ENCODE data around the gene APOB. TPM values are rescaled to one million over a fixed set of nuclear protein-coding genes. Genes with fewer than 3 reads are reported as not detected.

The APOB gene
- total RNA-seq, 1 experiment from 2014 or later: 0.05 TPM

GRCh38 chr2:21001988-21002813 is 41.7 kb downstream of the APOB start:
- DNase-seq: no peak
- no peaks in the 10 kb centered on the region for H3K4me1 Mint-ChIP-seq (ENCODE audit: low read depth, unreplicated experiment)
- BruUV-seq (replicated peaks): no TSS peak

GRCh38 chr2:21001225-21001946 is 42.5 kb downstream of the APOB start:
- CTCF ChIA-PET: no interaction called here
- no peak for TF ChIP-seq CTCF (IDR thresholded peaks at IDR 0.05; ENCODE audit: unreplicated experiment)
- DNase-seq: no peak
- no TSS peak for BruUV-seq (replicated peaks)
- intact Hi-C loops (cut with micrococcal nuclease; ENCODE audit: unreplicated experiment): no loop called here
- H3K36me3 Mint-ChIP-seq (ENCODE audit: insufficient read depth, unreplicated experiment): peaks cover 7% of the 10 kb centered on the region
- peaks cover 30% of the 10 kb centered on the region for H3K27me3 Mint-ChIP-seq (ENCODE audit: unreplicated experiment)
- H3K4me1 Mint-ChIP-seq (ENCODE audit: low read depth, unreplicated experiment): no peaks in the 10 kb centered on the region
- no peak overlapping the region for H3K4me3 Mint-ChIP-seq (ENCODE audit: low read depth, unreplicated experiment)
- no peaks in the 10 kb centered on the region for H3K9me3 Mint-ChIP-seq (ENCODE audit: low read depth, unreplicated experiment)
- no peak overlapping the region for H3K27ac Mint-ChIP-seq (ENCODE audit: unreplicated experiment)

More at GRCh38 chr2:21001988-21002813, 41.7 kb downstream of the APOB start:
- H3K27ac Mint-ChIP-seq (ENCODE audit: unreplicated experiment): no peak overlapping the region
- CTCF ChIA-PET: no interaction called here
- no peaks in the 10 kb centered on the region for H3K9me3 Mint-ChIP-seq (ENCODE audit: low read depth, unreplicated experiment)
- H3K4me3 Mint-ChIP-seq (ENCODE audit: low read depth, unreplicated experiment): no peak overlapping the region
- intact Hi-C loops (cut with micrococcal nuclease; ENCODE audit: unreplicated experiment): no loop called here
- H3K36me3 Mint-ChIP-seq (ENCODE audit: insufficient read depth, unreplicated experiment): peaks cover 7% of the 10 kb centered on the region
- peaks cover 38% of the 10 kb centered on the region for H3K27me3 Mint-ChIP-seq (ENCODE audit: unreplicated experiment)
- no peak for TF ChIP-seq CTCF (IDR thresholded peaks at IDR 0.05; ENCODE audit: unreplicated experiment)

- peaks cover 17% of the 10 kb centered on the region for H3K27me3 Mint-ChIP-seq (ENCODE audit: unreplicated experiment)
- BruUV-seq (replicated peaks): no TSS peak
- no peak for TF ChIP-seq CTCF (IDR thresholded peaks at IDR 0.05; ENCODE audit: unreplicated experiment)
- H3K27ac Mint-ChIP-seq (ENCODE audit: unreplicated experiment): no peak overlapping the region
- DNase-seq: no peak
- H3K9me3 Mint-ChIP-seq (ENCODE audit: low read depth, unreplicated experiment): no peaks in the 10 kb centered on the region
- peaks cover 7% of the 10 kb centered on the region for H3K36me3 Mint-ChIP-seq (ENCODE audit: insufficient read depth, unreplicated experiment)
- no peak overlapping the region for H3K4me3 Mint-ChIP-seq (ENCODE audit: low read depth, unreplicated experiment)
- CTCF ChIA-PET: no interaction called here
- intact Hi-C loops (cut with micrococcal nuclease; ENCODE audit: unreplicated experiment): no loop called here
- H3K4me1 Mint-ChIP-seq (ENCODE audit: low read depth, unreplicated experiment): no peaks in the 10 kb centered on the region
Measured at GRCh38 chr2:20999906-21000645, 43.8 kb downstream of the APOB start.

- Mint-ChIP-seq H3K9me3 (ENCODE audit: low read depth, unreplicated experiment) (no peaks in the 10 kb centered on the region), H3K27me3 (ENCODE audit: unreplicated experiment) (peaks cover 13% of the 10 kb centered on the region), H3K4me1 (ENCODE audit: low read depth, unreplicated experiment) (no peaks in the 10 kb centered on the region), H3K4me3 (ENCODE audit: low read depth, unreplicated experiment) (no peak overlapping the region), H3K27ac (ENCODE audit: unreplicated experiment) (no peak overlapping the region), H3K36me3 (ENCODE audit: insufficient read depth, unreplicated experiment) (peaks cover 7% of the 10 kb centered on the region)
- CTCF ChIA-PET: no interaction called here
- TF ChIP-seq CTCF (IDR thresholded peaks at IDR 0.05; ENCODE audit: unreplicated experiment): no peak
- DNase-seq: no peak
- intact Hi-C loops (cut with micrococcal nuclease; ENCODE audit: unreplicated experiment): no loop called here
- no TSS peak for BruUV-seq (replicated peaks)
Measured at GRCh38 chr2:20998972-20999905, 44.6 kb downstream of the APOB start.
